Fibroblast of peridontal ligament (primary cell): ENCODE data around the gene SLC18A2.
"Not testable (repeated sequence)": the region's sequence is repeated elsewhere in the genome, so short reads cannot be mapped to it uniquely, and the experiment has no call there.

Experiments
- DNase-seq: peaks from one replicate; pipeline ENCODE4 v3.0.0-alpha.2; 2010; ENCODE audit errors: extremely low read depth

Gene SLC18A2

GRCh38 chr10:117240621-117241529 lies at the start of gene SLC18A2:
Gene SLC18A2, plus strand, starts transcription at chr10:117241114. Its CDS starts 580 bp downstream, at chr10:117241694.
- no peak for DNase-seq

GRCh38 chr10:117197189-117197588 lies 43.7 kb upstream of the SLC18A2 start, which contains the start of gene KCNK18:
Gene KCNK18, plus strand, starts transcription at chr10:117197489. Its CDS starts 0 bp downstream, at chr10:117197489.
- DNase-seq: no peak

GRCh38 chr10:117198088-117198487 lies 42.8 kb upstream of the SLC18A2 start:
- DNase-seq: no peak

- DNase-seq: no peak
Observed at GRCh38 chr10:117201826-117202225, 39.1 kb upstream of the SLC18A2 start.

- DNase-seq: no peak
Observed at GRCh38 chr10:117204316-117204715, 36.6 kb upstream of the SLC18A2 start.

GRCh38 chr10:117212176-117212575 lies 28.7 kb upstream of the SLC18A2 start:
- no peak for DNase-seq

- DNase-seq: no peak
Observed at GRCh38 chr10:117214401-117214800, 26.5 kb upstream of the SLC18A2 start.

GRCh38 chr10:117215079-117215478 lies 25.8 kb upstream of the SLC18A2 start:
- DNase-seq: no peak

GRCh38 chr10:117216028-117216427 lies 24.9 kb upstream of the SLC18A2 start:
- no peak for DNase-seq

GRCh38 chr10:117216611-117217195 lies 24.2 kb upstream of the SLC18A2 start:
- DNase-seq: peak; percentile 55

- no peak for DNase-seq
Observed at GRCh38 chr10:117217196-117217761, 23.6 kb upstream of the SLC18A2 start.

- DNase-seq: no peak
Observed at GRCh38 chr10:117218654-117219053, 22.3 kb upstream of the SLC18A2 start.

GRCh38 chr10:117221156-117221711 lies 19.7 kb upstream of the SLC18A2 start:
- DNase-seq: no peak

- DNase-seq: no peak
Observed at GRCh38 chr10:117222552-117222951, 18.4 kb upstream of the SLC18A2 start.

- no peak for DNase-seq
Observed at GRCh38 chr10:117222976-117223692, 17.8 kb upstream of the SLC18A2 start.

GRCh38 chr10:117223693-117224430 lies 17.1 kb upstream of the SLC18A2 start:
- DNase-seq: no peak

- no peak for DNase-seq
Observed at GRCh38 chr10:117224881-117225280, 16.0 kb upstream of the SLC18A2 start.

- peak; percentile 10 for DNase-seq
Observed at GRCh38 chr10:117226813-117227451, 14.0 kb upstream of the SLC18A2 start.

GRCh38 chr10:117228210-117228609 lies 12.7 kb upstream of the SLC18A2 start:
- no peak for DNase-seq

GRCh38 chr10:117230107-117230506 lies 10.8 kb upstream of the SLC18A2 start:
- not testable (repeated sequence) for DNase-seq
